ENCODE results near the gene TSHZ3.

TSHZ3 gene

GRCh38 chr19:31261603-31262212, 87.5 kb downstream of the TSHZ3 start:
- DNase-seq, result no peak

GRCh38 chr19:31261019-31261602, 88.1 kb downstream of the TSHZ3 start:
- no peak for DNase-seq

GRCh38 chr19:31260171-31260933, 88.9 kb downstream of the TSHZ3 start:
- DNase-seq, result no peak

GRCh38 chr19:31258211-31259052, 90.8 kb downstream of the TSHZ3 start:
- no peak for DNase-seq

GRCh38 chr19:31257426-31258130, 91.7 kb downstream of the TSHZ3 start:
- no peak for DNase-seq

- no peak for DNase-seq
Observed at GRCh38 chr19:31257025-31257424, 92.2 kb downstream of the TSHZ3 start.

GRCh38 chr19:31256593-31256960, 92.7 kb downstream of the TSHZ3 start:
- DNase-seq, result no peak

GRCh38 chr19:31255831-31256592, 93.2 kb downstream of the TSHZ3 start:
- no peak for DNase-seq

- no peak for DNase-seq
Observed at GRCh38 chr19:31255174-31255799, 93.9 kb downstream of the TSHZ3 start.

- DNase-seq, result no peak
Observed at GRCh38 chr19:31254611-31255010, 94.6 kb downstream of the TSHZ3 start.

GRCh38 chr19:31254180-31254551, 95.1 kb downstream of the TSHZ3 start:
- no peak for DNase-seq

- no peak for DNase-seq
Observed at GRCh38 chr19:31253526-31254179, 95.6 kb downstream of the TSHZ3 start.

- DNase-seq, result no peak
Observed at GRCh38 chr19:31252441-31252840, 96.8 kb downstream of the TSHZ3 start.

GRCh38 chr19:31249217-31249616, 100.0 kb downstream of the TSHZ3 start:
- no peak for DNase-seq

GRCh38 chr19:31235806-31236205, 113.4 kb downstream of the TSHZ3 start:
- no peak for DNase-seq

- no peak for DNase-seq
Observed at GRCh38 chr19:31233295-31233800, 115.9 kb downstream of the TSHZ3 start.

- no peak for DNase-seq
Observed at GRCh38 chr19:31232871-31233270, 116.4 kb downstream of the TSHZ3 start.

GRCh38 chr19:31232180-31232579, 117.1 kb downstream of the TSHZ3 start:
- no peak for DNase-seq

GRCh38 chr19:31231237-31231636, 118.0 kb downstream of the TSHZ3 start:
- no peak for DNase-seq

GRCh38 chr19:31226151-31226935, 122.9 kb downstream of the TSHZ3 start:
- DNase-seq, result no peak
